ENCODE measurements around the gene SUMF1.

The SUMF1 gene

DNA sequence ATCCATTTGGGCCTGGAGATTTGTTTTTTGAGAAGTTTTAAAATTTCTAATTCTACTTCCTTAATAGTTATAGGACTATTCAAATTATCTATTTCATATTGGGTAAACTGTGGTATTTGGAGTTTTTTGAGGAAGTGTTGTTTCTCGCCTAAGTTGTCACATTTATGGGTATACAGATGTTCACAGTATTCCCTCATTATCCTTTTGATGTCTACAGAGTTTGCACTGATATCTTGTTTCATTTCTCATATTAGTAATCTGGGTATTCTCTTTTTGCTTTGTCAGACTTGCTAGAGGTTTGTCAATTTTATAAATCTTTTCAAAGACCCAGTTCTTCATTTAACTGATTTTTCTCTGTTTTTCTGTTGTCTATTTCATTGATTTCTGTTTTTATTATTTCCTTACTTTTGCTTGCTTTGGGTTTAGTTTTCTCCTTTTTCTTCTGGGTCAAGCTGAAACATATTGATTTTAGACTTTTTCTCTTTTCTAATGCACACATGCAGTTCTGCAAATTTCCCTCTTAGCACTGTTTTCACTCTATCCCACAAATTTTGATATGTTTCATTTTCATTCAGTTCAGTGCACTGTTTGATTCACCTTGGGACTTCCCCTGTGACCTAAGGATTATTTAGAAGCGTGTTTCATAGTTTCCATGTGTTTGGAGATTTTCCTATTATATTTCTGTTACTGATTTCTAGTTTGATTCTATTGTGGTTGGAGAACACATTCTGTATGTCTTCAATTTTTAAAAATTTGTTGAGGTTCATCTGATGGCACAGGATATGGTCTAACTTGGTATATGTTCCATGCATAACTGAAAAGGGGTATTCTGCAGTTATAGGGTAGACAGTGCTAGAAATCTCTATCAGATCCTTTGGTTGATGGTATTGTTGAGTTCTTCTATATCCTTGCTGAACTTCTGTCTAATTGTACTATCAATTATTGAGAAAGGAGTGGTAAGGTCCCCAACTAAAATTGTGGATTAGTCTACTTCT lies 79.6 kb downstream of the SUMF1 start:
- DNase-seq (ENCODE audit: low read depth, low spot score) = no peak

DNA sequence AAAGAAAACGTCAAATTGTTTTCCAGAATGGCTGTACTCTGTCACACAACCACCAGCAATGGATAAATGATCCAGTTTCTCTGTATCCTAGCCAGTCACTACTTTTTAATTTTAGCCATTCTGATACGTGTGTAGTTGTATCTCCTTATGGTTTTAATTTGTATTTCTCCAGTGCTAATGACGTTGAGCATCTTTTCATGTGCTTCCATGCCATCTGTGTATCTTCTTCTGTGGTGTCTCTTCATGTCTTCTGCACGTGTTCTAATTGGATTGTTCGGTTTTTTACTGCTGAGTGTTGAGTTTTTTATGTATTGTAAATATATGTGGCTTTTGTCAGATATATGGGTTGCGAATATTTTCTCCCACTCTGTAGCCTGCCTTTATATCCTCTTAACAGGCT lies 81.9 kb downstream of the SUMF1 start:
- DNase-seq (ENCODE audit: low read depth, low spot score) = no peak

- DNase-seq (ENCODE audit: low read depth, low spot score) = no peak
These were observed 87.1 kb downstream of the SUMF1 start for GRCh38 chr3:4380013-4380412.

DNA sequence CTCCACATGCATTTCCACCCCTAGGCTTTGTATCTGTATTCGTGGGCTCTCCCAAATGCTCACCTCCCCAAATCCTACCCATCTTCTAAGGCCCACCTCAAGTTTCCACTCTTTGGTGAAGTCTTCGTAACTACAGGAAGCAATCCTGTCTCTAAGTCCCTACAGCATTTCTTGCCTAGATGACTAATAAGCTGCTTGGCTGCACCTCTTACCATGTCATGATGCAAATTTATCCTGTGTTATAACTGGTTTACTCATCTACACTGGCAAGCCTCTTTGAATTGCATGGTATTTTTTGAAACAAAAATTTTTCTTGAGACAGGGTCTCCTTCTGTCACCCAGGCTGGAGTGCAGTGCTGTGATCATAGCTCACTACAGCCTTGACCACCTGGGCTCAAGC lies 90.6 kb downstream of the SUMF1 start:
- DNase-seq (ENCODE audit: low read depth, low spot score) = no peak

DNA sequence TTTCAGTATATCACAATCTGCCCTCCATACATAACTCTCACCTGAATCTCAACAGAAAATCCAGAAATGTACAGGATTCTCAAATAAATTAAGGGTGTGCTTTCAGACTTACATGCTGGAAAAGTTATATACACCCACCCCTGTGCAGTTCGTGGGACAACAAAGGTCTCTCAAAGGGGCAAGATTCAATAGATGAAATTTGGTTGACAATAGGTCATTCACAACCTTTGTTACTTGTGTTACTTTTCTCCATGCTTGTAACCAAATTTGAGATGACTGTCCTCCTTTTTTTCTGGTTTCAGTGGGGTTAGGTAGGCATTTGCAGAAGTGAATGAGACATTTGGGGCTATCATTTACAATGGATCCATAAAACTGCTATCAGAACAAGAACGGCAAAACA lies 91.2 kb downstream of the SUMF1 start:
- no peak for DNase-seq (ENCODE audit: low read depth, low spot score)

GRCh38 chr3:4373669-4374068 lies 93.4 kb downstream of the SUMF1 start:
- no peak for DNase-seq (ENCODE audit: low read depth, low spot score)

GRCh38 chr3:4362523-4362922 lies 104.5 kb downstream of the SUMF1 start:
- DNase-seq (ENCODE audit: low read depth, low spot score) = no peak

DNA sequence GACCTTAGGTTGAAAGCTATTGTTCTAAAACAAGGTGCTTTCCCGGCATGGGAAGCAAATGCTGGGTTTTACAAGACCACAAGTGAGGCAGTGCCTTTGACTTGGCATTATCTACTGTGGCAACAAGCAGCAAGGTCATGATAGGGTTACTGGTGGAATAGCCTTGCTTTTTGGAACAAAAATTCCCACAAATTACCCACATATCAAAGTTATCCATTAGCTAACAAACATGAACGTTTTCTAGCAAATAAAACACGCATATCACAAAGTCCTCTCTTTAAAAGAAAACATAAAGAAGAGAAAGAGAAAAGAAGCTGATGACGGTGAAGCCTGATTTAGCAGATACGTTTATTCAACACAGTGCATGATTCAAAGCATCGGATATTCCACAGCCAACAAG lies 106.3 kb downstream of the SUMF1 start:
- DNase-seq (ENCODE audit: low read depth, low spot score) = no peak

DNA sequence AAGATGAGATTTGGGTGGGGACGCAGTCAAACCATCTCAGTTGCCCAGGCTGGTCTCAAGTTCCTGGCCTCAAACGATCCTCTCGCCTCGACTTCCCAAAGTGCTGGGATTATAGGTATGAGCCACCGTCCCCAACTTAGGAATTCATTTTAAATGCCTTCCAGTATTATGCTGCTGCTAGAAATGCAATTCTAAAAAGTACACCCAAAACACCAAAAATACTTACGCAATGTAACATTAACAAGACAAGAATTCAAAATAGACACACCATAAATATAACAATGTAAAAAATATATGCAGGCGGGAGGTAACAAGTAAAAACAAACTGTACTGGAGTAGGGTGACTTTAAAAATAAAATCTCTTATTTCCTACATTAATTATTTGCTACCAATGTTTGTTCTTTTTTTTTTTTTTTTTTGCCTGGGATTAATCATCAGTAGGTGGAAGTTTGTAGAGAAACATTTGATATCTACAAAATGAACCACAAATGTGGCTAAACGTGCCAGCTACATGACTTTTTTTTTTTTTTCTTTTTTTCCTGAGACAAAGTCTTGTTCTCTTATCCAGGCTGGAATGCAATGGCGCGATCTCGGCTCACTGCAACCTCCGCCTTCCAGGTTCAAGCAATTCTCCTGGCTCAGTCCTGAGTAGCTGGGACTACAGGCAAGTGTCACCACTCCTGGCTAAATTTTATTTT lies 107.1 kb downstream of the SUMF1 start:
- no peak for DNase-seq (ENCODE audit: low read depth, low spot score)

GRCh38 chr3:4358273-4358672 lies 108.8 kb downstream of the SUMF1 start:
- no peak for DNase-seq (ENCODE audit: low read depth, low spot score)

DNA sequence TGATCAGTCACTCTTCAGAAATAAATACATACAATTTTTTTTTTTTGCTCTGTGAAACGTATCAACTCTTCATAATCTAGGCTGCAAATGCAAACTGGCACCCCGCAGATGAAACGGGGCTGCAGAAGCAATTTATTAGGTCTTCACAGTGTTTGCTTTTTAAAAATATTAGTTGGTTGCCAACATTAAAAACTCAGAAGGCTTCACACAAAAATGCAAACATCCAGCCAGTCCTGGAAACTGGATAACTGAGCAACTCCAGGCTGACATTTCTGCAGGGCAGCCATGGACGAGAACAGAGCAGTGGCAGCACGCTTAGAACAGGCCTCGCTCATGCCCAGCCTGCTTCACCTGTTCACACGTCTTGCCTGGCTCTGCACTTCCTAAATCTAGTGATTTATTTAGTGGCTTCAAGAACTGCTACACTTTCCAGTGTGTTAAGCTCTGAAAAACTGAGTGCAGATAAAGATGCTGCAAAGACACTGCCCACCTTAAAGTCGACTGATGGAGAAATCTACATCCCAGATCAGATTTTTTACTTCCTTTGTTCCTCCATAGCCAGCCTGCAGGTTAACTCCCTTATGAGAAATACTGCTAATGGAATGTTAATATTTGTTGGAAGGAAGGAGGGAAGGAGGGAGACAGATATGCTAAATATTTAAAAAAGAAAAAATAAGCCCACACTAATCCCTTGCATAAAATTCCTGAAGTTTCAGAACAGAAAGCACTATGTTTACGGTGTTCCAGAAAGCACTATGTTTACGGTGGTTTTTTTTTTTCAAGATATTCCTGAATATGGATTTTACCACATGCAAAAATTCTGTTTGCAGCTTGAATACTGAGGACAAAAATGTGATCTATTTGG lies 110.3 kb downstream of the SUMF1 start:
- no peak for DNase-seq (ENCODE audit: low read depth, low spot score)

DNA sequence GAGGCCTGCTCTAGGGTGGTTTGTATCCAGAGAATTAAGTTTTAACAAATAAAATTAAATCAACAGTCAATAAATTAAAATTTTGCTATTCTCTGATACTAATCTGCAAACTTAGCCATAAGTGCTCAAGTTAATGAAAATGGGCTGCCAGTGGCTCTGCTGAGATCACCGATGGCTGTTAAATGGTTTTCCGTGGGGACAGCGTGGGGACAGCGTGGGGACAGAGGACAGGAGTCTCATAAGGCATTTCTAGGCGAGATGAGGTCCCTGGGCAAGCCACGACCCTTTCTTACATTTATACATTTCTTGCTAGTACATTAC lies 110.9 kb downstream of the SUMF1 start:
- no peak for DNase-seq (ENCODE audit: low read depth, low spot score)

DNA sequence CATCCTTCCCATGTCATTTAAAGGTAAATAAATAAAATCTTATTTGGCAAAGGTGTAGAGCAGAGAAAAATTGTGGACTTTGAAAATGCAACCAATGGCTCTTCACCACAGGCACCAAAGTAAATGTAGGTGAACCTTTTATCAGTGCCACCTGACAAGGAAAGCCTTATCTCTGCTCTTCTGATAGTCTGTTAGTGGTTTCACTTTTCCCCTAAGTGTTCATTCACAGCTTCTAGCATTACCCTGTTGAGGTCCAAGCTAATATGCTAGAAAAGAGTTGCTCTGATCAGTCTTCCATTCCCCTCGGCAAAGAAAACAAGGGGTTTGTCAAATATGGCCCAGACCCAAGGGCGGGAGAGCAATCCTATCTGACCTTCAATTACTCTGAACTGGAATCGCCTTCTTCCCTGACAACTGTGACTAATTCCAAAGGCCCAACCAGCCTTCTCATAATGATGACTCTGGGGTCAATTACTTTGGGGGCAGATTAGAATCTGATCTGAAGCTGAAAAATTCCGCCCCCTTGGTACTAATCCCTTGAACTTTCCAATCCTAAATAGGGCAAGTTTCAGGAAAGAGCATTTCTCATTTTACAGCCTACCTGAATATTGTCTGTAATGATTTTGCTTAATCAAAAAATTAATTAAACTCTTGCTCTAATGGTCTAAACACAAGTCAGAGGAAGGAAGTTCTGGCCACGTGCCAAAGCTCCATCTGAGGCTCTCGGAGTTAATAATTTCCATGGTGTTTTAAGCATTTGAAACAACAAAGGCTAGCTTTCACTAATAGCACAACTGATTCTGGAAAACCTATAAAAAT lies 111.5 kb downstream of the SUMF1 start:
- DNase-seq (ENCODE audit: low read depth, low spot score) = no peak

GRCh38 chr3:4351872-4352271 lies 115.2 kb downstream of the SUMF1 start:
- no peak for DNase-seq (ENCODE audit: low read depth, low spot score)

DNA sequence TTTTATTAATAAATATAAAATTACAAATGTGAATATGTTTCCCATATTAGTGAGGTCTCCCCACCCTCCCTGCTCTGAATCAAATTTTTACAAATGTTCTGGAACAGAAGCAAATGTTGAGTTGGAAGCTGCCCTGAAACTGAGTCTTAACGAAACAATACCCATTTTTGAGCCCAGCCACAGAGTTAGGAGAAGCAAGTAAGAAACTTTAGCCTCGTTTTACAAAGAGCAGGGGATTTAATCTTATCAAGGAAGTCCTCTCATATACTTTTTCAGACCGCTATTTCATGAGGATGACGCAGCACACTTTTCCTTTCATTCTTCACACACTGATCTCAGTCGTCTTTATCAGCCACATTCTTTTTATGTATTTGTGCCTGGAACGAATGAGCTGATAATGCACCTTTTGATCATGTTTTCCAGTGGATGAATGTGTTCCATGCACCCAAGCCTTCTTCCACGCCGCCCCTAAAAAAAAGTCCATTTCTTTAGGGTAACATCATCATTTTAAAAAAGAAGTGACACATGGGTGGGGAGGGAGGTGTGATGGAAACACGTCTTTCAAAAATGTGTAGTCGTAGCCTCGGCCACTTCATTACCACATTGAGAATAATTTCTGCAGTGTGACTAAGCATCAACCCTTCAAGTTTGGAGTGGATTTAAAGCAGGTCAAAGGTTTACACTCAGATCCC lies 115.8 kb downstream of the SUMF1 start:
- no peak for DNase-seq (ENCODE audit: low read depth, low spot score)

- peak; percentile 7 for DNase-seq (ENCODE audit: low read depth, low spot score)
These were observed 116.3 kb downstream of the SUMF1 start for GRCh38 chr3:4350789-4351163.

DNA sequence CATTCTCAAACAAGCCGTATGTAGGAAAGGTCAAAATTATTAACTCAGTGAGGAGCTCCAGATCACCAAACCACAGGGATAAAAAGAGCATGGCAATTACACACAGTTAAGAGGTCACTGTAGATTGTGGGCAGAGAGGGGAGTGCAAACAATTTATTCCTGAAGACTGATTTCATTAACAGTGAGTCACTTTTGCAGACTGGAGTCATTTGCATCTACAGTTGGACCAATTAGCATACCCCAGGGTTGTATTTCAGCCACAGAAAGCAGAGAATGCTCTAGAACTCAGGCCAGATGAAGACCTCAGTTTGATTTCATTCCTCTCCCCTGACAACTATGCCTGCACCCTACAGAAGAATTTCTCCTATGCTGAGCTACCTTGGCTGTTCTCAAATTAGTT lies 123.8 kb downstream of the SUMF1 start:
- no peak for DNase-seq (ENCODE audit: low read depth, low spot score)

DNA sequence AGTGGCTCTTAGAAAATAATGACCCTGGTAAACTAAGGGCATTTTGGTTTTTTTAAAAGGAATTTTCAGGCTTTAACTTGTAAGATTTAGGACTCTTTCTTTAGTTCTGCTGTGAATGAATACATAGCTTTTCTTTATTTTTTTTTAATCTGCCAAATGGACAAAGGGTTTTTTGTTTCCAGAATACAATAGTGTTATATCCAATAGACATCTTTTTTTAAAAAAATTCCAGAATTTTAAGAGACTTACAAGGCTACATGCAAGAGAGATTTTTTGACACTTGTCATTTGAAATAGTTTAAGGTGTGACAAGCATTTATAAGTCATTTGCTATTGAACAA lies 125.8 kb downstream of the SUMF1 start:
- DNase-seq (ENCODE audit: low read depth, low spot score) = no peak

- no peak for DNase-seq (ENCODE audit: low read depth, low spot score)
These were observed 126.4 kb downstream of the SUMF1 start for GRCh38 chr3:4340411-4341335.

GRCh38 chr3:4340077-4340410 lies 127.0 kb downstream of the SUMF1 start:
- no peak for DNase-seq (ENCODE audit: low read depth, low spot score)
